HG03060 (cell line): ENCODE data around the gene CLEC10A.
"Not testable (repeated sequence)": the region's sequence is repeated elsewhere in the genome, so short reads cannot be mapped to it uniquely, and the experiment has no call there.

Source experiments
- ATAC-seq: cut with Tn5 transposase; IDR thresholded peaks from one replicate; pipeline ENCODE4 v1.9.1; 2021; ENCODE audit warnings: low read depth, moderate number of reproducible peaks; ENCODE audit not compliant: unreplicated experiment

The CLEC10A gene

GRCh38 chr17:7108981-7109380, 28.9 kb upstream of the CLEC10A start:
- no peak for ATAC-seq

- no peak for ATAC-seq
Measured at GRCh38 chr17:7108560-7108925, 28.5 kb upstream of the CLEC10A start.

- no peak for ATAC-seq
Measured at GRCh38 chr17:7107795-7108559, 27.9 kb upstream of the CLEC10A start.

GRCh38 chr17:7107012-7107754, 27.1 kb upstream of the CLEC10A start:
- no peak for ATAC-seq

GRCh38 chr17:7102421-7102820, 22.4 kb upstream of the CLEC10A start:
- ATAC-seq: no peak

- no peak for ATAC-seq
Measured at GRCh38 chr17:7101531-7101930, 21.5 kb upstream of the CLEC10A start.

GRCh38 chr17:7100641-7101379, 20.8 kb upstream of the CLEC10A start:
- not testable (repeated sequence) for ATAC-seq

- no peak for ATAC-seq
Measured at GRCh38 chr17:7098802-7099459, 18.9 kb upstream of the CLEC10A start.

- no peak for ATAC-seq
Measured at GRCh38 chr17:7097940-7098339, 17.9 kb upstream of the CLEC10A start.

GRCh38 chr17:7095625-7096024, 15.6 kb upstream of the CLEC10A start:
- ATAC-seq: no peak

GRCh38 chr17:7094652-7095019, 14.6 kb upstream of the CLEC10A start:
- ATAC-seq: no peak

GRCh38 chr17:7091311-7092005, 11.4 kb upstream of the CLEC10A start:
- not testable (repeated sequence) for ATAC-seq

GRCh38 chr17:7089570-7089969, 9.5 kb upstream of the CLEC10A start:
- ATAC-seq: not testable (repeated sequence)

GRCh38 chr17:7088442-7088841, 8.4 kb upstream of the CLEC10A start:
- not testable (repeated sequence) for ATAC-seq

GRCh38 chr17:7084088-7084487, 4.0 kb upstream of the CLEC10A start:
- no peak for ATAC-seq

- no peak for ATAC-seq
Measured at GRCh38 chr17:7083592-7083991, 3.5 kb upstream of the CLEC10A start.

GRCh38 chr17:7081341-7082062, 1.5 kb upstream of the CLEC10A start:
- ATAC-seq: no peak

- no peak for ATAC-seq
Measured at GRCh38 chr17:7080456-7081041, 498 bp upstream of the CLEC10A start.

- no peak for ATAC-seq
Measured at GRCh38 chr17:7078711-7079110, 1.3 kb downstream of the CLEC10A start.
